AG09309 (cell line): ENCODE data around the gene HAPLN1.
A peak's percentile ranks its signal among the peaks of the same experiment; 100 is the strongest.

Experiments used
- DNase-seq: peaks from one replicate; pipeline ENCODE4 v3.0.0-alpha.2; 2010; ENCODE audit warnings: low read depth
- H3K4me3 ChIP-seq: 2 replicates; pipeline ENCODE4 v1.5.1; 2011; ENCODE audit warnings: mild to moderate bottlenecking, low read depth, low read length, moderate library complexity; ENCODE audit not compliant: control insufficient read depth
- CTCF ChIP-seq: IDR thresholded peaks from 2 replicates; pipeline ENCODE4 v1.5.1; 2011; ENCODE audit warnings: mild to moderate bottlenecking, low read depth, low read length, inconsistent platforms; ENCODE audit not compliant: insufficient read depth, control insufficient read depth; ENCODE audit errors: missing control alignments

HAPLN1 gene

GRCh38 chr5:83608122-83608521 is 112.5 kb downstream of the HAPLN1 start:
- no peak for DNase-seq
- H3K4me3 ChIP-seq: no peak overlapping the region
- TF ChIP-seq CTCF: peak; percentile 64

- TF ChIP-seq CTCF: peak; percentile 32
- no peak overlapping the region for H3K4me3 ChIP-seq
- DNase-seq: no peak
Measured at GRCh38 chr5:83595217-83595616, 125.4 kb downstream of the HAPLN1 start.

- H3K4me3 ChIP-seq: no peak overlapping the region
- DNase-seq: no peak
- no peak for TF ChIP-seq CTCF
Measured at GRCh38 chr5:83590966-83591365, 129.7 kb downstream of the HAPLN1 start.

DNA sequence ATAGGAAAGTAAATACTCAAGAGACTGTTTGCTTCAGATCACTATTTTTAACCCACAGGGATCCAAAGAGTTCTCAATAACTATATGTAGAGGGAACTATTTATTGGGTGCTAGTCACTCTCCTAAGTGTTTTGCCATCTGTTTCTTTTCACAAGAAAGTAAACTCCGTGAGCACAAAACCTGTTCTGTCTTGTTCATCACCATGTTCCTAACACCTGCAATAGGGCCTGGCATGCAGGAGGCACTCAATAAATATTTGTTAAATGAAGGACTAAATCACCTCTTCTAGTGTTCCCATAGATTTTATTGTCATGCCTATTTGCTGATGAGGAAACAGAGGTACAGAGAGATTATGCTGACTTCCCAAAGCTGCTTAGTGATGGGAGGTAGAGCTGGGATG is 130.9 kb downstream of the HAPLN1 start:
- TF ChIP-seq CTCF: no peak
- no peak overlapping the region for H3K4me3 ChIP-seq
- no peak for DNase-seq
